IPS-18c (cell line): ENCODE results near the gene CCDC57.

Experiments
- H3K4me3 ChIP-seq: 2 replicates; pipeline ENCODE4 v1.7.0; 2013; ENCODE audit warnings: low read depth, mild to moderate bottlenecking, low read length, moderate library complexity; ENCODE audit not compliant: insufficient read depth
- H3K9me3 ChIP-seq: one replicate; pipeline ENCODE4 v1.6.1; 2013; ENCODE audit warnings: mild to moderate bottlenecking, low read length, moderate library complexity; ENCODE audit not compliant: control insufficient read depth, insufficient read depth

Gene CCDC57

DNA sequence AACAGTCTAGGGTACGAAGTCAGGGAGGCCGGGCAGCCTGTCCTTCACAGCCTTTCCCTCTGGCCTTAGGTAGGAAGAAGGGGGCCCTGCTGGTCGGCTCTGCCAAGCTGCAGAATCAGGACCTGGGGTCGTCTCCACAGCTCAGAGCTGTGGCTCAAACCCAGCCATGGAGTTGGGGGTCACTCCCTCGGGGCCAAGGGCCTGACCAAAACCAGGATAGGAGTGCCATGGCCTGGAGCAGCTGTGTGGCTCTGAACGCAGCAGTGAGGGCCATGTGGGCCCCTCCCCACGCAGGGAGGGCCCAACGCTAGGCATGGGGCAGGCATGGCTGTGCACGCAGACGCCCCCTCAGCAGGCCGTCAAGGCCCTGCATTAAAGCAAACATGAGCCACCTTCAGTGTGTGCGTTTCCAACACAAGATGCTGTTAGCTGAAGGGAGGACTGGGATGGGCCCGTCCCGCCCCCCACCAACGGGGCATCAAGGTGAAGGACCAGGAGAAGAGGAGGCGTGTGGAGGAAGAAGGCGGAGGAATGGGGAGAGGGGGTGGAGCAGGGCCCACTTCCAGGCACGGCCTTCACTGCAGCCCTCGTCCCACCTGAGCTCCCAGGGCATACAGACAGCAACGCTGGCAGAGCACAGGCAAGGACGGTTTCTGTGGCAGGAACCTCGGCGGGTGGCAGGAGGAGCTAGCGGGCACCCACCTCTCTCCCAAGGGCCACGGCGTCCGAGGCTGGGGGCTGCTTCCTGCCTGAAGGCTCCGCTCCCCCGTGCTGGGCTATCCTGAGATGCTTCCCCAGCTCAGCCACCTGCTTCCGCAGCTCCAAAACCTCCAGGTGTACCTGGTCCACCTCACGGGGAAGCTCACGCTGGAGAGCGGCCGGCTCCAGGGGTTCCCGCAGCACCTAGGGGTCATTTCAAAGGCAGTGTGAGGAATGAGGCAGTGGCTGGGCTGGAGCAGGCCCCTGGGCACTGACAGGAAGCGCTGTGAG, 55.3 kb downstream of the CCDC57 start:
- H3K9me3 ChIP-seq: no peaks in the 10 kb centered on the region
- no peak overlapping the region for H3K4me3 ChIP-seq

DNA sequence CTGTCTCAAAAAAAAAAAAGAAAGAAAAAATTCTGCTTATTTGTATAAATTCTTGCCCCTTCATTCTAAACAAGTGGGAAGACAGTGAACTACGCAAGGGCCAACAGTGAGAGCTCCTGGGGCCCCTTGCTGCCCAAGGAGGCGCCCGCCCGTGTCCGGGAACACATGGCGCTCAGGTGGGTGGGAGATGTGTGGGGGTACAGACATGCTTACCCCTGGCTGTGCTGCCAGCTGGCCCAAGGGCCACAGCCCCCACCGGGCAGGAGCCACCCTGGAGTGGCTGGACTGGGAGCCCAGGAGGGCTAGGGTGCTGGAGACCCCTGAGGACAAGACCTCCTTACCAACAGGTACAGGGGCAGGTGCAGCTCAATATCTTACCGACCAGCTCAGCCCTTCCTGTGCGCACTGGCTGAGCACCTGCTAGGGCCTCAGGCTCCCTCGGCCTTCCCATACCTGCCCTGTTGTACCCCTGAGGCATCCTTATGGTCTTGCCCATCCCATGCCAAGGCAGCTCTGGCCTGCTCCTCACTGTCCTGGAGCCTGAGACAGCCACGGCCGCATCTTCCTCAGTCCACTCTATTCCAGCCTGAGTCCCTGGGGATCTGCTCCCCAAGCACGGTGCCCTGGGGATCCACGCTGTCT, 56.2 kb downstream of the CCDC57 start:
- Histone ChIP-seq H3K4me3 (no peak overlapping the region), H3K9me3 (no peaks in the 10 kb centered on the region)

DNA sequence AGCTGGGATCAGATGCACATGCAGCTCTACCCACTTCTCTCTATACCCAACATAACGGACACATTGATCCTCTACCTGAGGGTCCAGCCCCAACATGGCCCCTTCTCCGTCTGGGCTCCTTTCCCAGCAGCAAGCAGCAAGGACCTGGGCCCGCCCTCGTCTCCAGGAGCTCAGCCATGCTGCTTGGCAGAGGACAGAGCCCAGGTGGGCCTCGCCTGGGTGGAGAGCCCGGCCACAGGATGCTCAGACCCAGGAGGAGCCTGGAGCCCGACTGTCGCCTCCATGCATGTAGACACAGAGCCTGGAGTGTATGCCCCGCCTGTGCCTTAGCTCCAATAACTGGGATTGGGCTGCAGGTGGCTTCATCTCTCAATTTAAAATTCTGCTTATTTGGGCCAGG, 57.0 kb downstream of the CCDC57 start:
- Histone ChIP-seq H3K4me3 (no peak overlapping the region), H3K9me3 (no peaks in the 10 kb centered on the region)

DNA sequence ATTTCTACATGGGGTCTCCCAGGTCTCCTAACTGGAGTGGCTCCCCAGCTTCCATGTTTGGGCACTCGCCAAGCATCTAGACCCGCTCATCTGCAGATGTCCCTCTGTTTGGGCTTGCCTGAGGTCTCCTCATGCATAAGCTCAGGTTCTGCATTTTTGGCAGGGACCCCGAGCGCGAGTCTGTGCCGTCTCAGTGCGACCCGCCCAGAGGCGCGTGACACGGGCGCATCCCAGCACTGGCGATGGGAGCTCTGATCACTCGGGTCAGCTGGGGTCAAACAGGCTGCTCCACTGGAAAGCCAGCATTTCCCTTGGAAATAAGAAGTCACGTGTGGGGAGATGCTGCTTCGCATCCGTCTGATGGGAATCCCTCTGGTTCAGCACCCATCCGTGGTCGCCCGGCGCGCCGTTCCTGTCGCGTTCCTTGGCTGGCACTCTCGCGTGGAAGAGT, 57.7 kb downstream of the CCDC57 start:
- H3K9me3 ChIP-seq: no peaks in the 10 kb centered on the region
- H3K4me3 ChIP-seq: no peak overlapping the region

DNA sequence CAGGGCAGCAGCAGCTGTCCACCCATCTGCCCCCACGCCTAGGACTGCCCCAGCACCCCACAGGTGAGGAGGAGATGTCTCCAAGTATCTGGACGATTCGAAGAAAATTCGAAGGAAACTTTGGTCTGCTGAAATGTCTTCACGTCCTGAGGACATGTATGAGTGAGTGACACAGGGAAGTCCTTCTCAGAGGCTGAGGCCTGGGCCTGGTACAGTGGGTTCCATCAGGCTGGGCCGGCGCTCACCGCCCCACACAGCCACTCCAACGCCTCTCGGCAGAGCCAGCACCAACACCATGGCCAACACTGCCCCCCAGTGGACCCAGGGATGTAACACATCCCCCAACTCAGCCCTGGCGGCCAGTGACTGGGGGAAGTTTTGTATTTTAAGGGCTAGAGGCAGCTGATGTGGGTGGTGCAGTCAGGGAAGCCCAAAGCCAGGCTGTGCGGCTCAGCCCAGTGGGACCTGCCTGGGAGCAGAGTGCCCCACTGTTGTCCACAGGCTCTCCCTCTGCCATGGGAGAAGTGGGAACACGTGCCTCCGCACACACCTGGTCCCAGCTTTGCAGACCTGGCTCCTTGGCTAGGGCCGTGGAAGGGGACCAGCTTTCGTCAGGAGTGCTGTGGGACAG, 58.8 kb downstream of the CCDC57 start:
- no peaks in the 10 kb centered on the region for H3K9me3 ChIP-seq
- no peak overlapping the region for H3K4me3 ChIP-seq

DNA sequence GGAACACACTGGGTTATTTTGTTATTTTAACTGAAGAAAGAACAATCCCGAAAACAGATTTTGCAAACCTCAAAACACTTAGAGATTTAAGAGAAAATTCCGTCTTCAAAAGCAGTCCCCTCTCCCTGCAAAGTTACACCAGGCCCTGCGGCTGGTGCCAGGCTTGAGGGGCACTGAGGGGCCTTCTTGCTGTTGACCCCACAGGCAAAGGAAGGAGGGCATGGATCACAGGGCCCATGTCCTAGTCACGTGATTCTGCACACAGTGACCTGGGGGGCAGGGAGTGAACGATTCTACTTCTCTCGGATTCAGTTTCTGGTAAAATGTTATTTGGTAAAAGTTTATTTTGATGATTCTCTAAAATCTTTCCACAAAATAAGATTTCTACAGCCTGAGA, 59.3 kb downstream of the CCDC57 start:
- Histone ChIP-seq H3K9me3 (no peaks in the 10 kb centered on the region), H3K4me3 (no peak overlapping the region)

DNA sequence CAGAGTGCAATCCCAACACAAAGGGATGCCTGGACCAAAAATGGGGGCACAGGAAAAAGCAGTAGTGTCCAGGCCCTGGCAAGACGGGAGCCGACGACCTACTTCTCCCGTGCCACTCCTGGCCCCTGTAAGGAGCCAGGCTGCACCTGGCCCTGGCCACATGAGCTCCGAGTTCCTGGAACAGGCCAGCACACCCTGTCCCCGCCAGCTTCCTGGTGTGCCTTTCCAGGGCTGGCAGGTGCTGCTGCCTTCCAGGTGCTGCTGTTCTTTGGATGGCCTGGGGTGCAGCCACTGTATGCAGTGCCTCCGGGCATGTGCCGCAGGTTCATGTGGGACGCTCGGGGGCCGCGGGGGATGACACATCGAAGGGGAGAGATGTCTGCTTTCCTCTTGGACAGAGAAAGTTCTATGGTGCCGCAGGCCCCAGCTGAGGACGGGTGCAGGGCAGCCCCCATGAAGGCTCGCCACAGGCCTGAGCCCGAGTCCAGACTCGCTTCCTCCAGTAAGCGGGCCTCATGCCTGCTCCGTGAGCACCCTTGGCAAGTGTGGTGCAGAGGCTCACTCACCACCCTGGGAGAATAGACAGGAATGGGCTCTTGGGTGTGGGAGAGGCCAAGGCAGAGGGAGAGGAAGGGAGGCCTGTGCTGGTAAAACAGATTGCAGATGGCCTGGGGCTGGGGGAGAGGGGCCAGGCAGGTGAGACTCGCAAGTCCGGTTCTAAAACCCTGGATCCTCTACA, 59.9 kb downstream of the CCDC57 start:
- Histone ChIP-seq H3K4me3 (no peak overlapping the region), H3K9me3 (no peaks in the 10 kb centered on the region)

DNA sequence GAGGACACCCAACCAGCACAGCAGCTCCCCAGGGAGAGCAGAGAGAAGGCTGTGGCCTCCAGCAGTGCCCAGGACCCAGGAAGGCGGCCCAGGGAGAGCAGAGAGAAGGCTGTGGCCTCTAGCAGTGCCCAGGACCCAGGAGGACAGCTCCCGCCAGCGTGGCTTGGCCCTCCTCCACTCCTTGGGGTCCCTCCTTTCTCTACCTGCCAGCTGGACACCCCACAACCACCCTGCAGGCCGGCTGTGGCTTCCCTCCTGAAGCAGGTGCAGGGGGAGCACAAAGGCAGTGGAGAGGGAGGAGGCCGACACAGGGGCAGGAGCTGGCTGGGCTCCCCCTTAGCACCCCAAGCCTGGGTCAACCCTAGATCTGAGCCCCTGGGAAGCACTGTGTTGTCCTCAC, 60.5 kb downstream of the CCDC57 start:
- no peaks in the 10 kb centered on the region for H3K9me3 ChIP-seq
- H3K4me3 ChIP-seq: no peak overlapping the region

DNA sequence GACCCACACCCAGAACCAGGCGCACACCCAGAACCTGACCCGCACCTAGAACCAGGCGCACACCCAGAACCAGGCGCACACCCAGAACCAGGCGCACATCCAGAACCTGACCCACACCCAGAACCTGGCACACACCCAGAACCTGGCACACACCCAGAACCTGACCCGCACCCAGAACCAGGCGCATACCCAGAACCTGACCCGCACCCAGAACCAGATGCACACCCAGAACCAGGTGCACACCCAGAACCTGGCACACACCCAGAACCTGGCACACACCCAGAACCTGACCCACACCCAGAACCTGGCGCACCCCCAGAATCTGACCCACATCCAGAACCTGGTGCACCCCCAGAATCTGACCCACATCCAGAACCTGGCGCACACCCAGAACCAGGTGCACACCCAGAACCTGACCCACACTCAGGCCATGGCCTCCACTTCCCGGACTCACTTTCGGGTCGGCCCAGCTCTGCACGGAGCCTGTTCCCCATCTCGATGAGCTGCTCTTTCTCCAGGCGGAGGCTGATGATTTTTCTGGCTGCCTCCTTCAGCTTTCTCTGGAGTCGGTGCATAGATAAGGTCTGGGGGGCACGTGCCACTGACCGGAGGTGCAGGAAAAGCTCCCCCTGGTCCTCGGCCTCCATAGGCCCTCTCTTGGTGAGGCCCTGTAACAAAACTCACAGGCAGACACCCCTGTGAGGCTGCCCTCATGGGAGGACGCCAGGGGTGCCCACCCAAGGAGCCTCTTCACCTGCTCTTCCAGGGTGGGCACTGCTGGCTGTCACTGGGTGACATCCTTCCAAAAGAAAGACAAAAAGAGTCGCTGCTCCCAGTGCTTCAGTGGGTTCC, 61.3 kb downstream of the CCDC57 start:
- H3K9me3 ChIP-seq: no peaks in the 10 kb centered on the region

DNA sequence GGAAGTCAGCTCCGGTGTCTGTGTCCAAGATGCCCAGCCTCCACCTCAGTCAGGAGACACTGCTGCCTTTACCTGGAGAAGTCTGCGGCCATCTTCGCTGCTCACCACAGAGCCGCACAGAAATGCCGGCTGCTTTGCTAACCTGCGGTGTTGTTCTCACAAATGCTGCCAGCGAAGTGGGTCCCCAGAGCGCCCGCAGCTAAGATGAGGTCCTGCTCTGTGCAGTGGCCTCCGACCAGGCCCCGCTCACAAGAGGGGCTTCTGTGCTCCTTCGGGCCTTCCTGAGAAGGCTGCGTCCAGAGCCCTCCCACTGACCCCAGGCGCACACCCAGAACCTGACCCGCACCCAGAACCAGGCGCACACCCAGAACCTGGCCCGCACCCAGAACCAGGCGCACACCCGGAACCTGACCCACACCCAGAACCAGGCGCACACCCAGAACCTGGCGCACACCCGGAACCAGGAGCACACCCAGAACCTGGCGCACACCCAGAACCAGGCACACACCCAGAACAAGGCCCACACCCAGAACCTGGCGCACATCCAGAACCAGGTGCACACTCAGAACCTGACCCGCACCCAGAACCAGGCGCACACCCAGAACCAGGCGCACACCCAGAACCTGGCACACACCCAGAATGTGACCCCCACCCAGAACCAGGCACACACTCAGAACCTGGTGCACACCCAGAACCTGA, 63.1 kb downstream of the CCDC57 start:
- H3K4me3 ChIP-seq: no peak overlapping the region
- no peaks in the 10 kb centered on the region for H3K9me3 ChIP-seq

More for the DNA sequence above, 61.3 kb downstream of the CCDC57 start:
- no peak overlapping the region for H3K4me3 ChIP-seq

DNA sequence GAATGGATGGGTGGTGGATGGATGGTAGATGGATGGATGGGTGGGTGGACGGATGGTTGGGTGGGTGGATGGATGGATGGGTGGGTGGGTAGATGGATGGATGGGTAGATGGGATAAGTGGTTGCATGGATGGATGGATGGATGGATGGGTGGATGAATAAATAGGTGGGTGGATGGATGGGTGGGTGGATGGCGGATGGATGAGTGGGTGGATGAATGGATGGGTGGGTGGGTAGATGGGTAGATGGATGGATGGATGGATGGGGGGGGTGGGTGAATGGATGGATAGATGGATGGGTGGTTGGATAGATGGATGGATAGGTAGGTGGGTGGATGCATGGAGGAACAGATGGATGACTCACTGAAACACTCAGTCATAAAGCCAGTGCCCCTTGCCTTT, 63.6 kb downstream of the CCDC57 start:
- Histone ChIP-seq H3K9me3 (no peaks in the 10 kb centered on the region), H3K4me3 (no peak overlapping the region)

DNA sequence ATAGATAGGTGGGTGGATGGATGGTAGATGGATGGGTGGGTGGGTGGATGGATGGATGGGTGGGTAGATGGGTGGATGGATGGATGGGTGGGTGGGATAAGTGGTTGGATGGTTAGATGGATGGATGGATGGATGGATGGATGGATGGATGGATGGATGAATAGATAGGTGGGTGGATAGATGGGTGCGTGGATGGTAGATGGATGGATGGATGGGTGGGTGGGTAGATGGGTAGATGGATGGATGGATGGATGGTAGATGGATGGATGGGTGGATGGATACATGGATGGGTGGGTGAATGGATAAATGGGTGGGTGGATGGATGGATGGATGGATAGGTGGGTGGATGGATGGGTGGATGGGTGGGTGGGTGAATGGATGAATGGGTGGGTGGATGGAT, 64.6 kb downstream of the CCDC57 start:
- Histone ChIP-seq H3K4me3 (no peak overlapping the region), H3K9me3 (no peaks in the 10 kb centered on the region)

DNA sequence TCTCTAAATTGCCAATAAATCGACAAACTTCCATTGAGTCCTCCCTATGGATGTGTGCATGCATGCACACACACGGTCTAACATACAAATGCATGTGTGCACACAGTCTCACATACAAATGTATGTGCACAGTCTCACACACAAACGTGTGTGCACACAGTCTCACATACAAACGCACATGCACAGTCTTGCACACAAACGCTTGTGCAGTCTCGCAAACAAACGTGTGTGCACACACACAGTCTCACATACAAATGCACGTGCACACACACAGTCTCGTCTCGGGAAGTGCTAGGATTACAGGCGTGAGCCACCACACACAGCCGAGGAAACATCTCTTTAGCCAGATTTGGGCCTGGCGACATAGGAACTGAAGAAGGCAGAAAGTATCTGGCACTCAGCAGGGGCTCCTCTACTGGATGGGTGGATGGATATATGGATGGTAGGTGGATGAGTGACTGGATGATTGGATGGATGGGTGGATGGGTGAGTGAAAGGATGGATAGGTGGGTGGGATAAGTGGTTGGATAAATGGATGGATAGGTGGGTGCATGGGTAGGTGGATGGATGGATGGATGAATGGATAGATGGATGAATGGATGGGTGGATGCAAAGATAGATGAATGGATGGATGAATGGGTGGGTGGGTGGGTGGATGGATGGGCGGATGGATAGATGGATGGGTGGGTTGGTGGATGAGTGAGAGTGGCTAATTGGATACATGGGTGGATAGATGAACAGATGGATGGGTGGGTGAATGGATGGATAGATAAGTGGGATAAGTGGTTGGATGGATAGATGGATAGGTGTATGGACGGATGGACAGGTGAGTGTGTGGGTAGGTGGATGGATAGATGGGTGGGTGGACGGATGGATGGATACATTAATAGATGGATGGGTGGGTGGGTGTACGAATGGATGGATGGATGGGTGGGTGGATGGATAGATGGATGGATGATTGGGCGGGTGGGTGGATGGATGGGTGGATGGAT, 65.7 kb downstream of the CCDC57 start:
- Histone ChIP-seq H3K9me3 (no peaks in the 10 kb centered on the region), H3K4me3 (no peak overlapping the region)

DNA sequence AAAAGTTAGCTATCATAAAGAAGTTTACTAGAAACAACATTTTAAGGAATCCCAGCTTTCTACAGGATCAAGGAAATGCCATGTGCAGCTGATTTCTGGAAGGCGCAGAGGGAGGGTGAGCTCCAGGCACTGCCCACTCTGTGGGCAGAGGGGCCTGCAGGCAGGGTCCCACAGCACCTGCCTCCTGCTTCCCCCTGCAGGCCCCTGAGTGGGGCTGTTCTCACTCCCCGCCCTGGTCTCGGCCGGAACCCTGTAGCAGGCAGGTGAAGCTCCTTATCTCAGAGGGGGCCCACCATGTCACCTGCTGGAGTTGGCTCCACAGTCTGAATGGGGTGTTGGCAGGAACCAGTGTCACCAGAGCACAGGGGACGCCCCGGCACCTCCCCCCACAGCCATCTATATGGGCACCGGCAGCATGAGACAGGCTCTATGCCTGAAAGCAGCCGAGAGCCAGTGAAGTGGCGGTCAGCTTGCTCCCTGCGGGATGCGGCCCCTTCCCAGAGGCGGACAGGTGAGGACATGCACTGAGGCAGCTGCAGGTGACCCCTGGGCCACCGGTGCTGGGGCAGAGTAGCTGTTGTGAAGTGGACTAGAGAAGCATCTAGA, 67.0 kb downstream of the CCDC57 start:
- Histone ChIP-seq H3K4me3 (no peak overlapping the region), H3K9me3 (no peaks in the 10 kb centered on the region)

DNA sequence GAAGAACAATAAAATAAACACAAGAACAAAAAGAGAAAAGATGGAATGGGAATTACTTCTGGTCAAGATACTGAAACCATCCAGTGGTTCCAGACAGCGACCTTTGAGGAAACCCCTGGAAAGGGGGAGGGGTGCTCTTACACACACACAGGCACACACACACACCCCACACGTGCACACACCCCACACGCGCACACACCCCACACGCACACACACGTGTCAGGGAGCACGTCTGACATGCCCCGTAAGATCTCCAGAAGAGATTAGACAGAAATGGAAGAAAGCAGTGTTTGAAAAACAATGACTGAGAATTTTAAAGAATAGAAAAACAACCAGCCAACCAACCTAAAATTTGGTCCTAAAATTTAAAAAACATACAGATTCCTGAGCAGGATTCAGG, 69.3 kb downstream of the CCDC57 start:
- H3K4me3 ChIP-seq: no peak overlapping the region
- no peaks in the 10 kb centered on the region for H3K9me3 ChIP-seq
